ENCODE data around the gene C20orf173.
A peak's percentile ranks its signal among the peaks of the same experiment; 100 is the strongest.

Gene C20orf173

GRCh38 chr20:35568645-35569044, 39.2 kb upstream of the C20orf173 start:
- H3K4me3 ChIP-seq (ENCODE audit: low read depth, low read length) = no peak overlapping the region
- no peak for TF ChIP-seq CTCF (IDR thresholded peaks at IDR 0.05; ENCODE audit: low read depth, low read length)

GRCh38 chr20:35564905-35565304, 35.5 kb upstream of the C20orf173 start:
- TF ChIP-seq CTCF (IDR thresholded peaks at IDR 0.05; ENCODE audit: low read depth, low read length) = no peak
- H3K4me3 ChIP-seq (ENCODE audit: low read depth, low read length) = no peak overlapping the region

- TF ChIP-seq CTCF (IDR thresholded peaks at IDR 0.05; ENCODE audit: low read depth, low read length) = no peak
- no peak overlapping the region for H3K4me3 ChIP-seq (ENCODE audit: low read depth, low read length)
These were observed 34.4 kb upstream of the C20orf173 start for GRCh38 chr20:35563834-35564233.

- no peak overlapping the region for H3K4me3 ChIP-seq (ENCODE audit: low read depth, low read length)
- no peak for TF ChIP-seq CTCF (IDR thresholded peaks at IDR 0.05; ENCODE audit: low read depth, low read length)
These were observed 33.2 kb upstream of the C20orf173 start for GRCh38 chr20:35562541-35563110.

GRCh38 chr20:35561671-35562070, 32.2 kb upstream of the C20orf173 start:
- no peak overlapping the region for H3K4me3 ChIP-seq (ENCODE audit: low read depth, low read length)
- no peak for TF ChIP-seq CTCF (IDR thresholded peaks at IDR 0.05; ENCODE audit: low read depth, low read length)

- H3K4me3 ChIP-seq (ENCODE audit: low read depth, low read length) = no peak overlapping the region
- TF ChIP-seq CTCF (IDR thresholded peaks at IDR 0.05; ENCODE audit: low read depth, low read length) = peak; percentile 40
These were observed 31.8 kb upstream of the C20orf173 start for GRCh38 chr20:35561268-35561667.

GRCh38 chr20:35560541-35560940, 31.1 kb upstream of the C20orf173 start:
- TF ChIP-seq CTCF (IDR thresholded peaks at IDR 0.05; ENCODE audit: low read depth, low read length) = no peak

More at GRCh38 chr20:35560541-35560940, 31.1 kb upstream of the C20orf173 start:
- H3K4me3 ChIP-seq (ENCODE audit: low read depth, low read length) = no peak overlapping the region

Measured in WI38 (cell line).